AG04449 (cell line): ENCODE measurements around the gene PFN4.
A peak's percentile ranks its signal among the peaks of the same experiment; 100 is the strongest.

Source experiments
- CTCF ChIA-PET: fragments of 350-600 bp; formaldehyde crosslinking; extraction: SDS; loops from one replicate; lab custom pipeline; 2021; ENCODE audit warnings: antibody characterized with exemption; lab: Yijun Ruan, JAX
- POLR2A ChIA-PET: fragments of 400-600, 350-600 bp; formaldehyde crosslinking; extraction: SDS; loops from one replicate; lab custom pipeline; 2020; ENCODE audit warnings: antibody characterized with exemption, inconsistent platforms; lab: Yijun Ruan, JAX
- DNase-seq: peaks from one replicate; pipeline ENCODE4 v3.0.0-alpha.2; 2010; ENCODE audit warnings: low read depth, low spot score
- H3K4me3 ChIP-seq: 2 replicates; pipeline ENCODE4 v1.5.1; 2011; ENCODE audit warnings: low read depth, mild to moderate bottlenecking, control low read depth, low read length
- CTCF ChIP-seq: IDR thresholded peaks from one replicate; pipeline ENCODE4 v1.5.1; 2011; ENCODE audit warnings: mild to moderate bottlenecking, moderate library complexity, low read length, control low read depth, inconsistent platforms; ENCODE audit not compliant: insufficient read depth; ENCODE audit errors: missing control alignments

The PFN4 gene

GRCh38 chr2:24077535-24077877 lies 45.6 kb downstream of the PFN4 start:
- ChIA-PET CTCF (interaction anchor here (1.3 to 2.4 kb wide), 2 partner anchors 152 to 253 kb away, joined by 4 to 12 read pairs; partner anchors contain the start of gene ATAD2B), POLR2A (interaction anchor here (0.6 to 1.8 kb wide), 3 partner anchors 30 to 307 kb away, joined by 3 to 7 read pairs (median 5); partner anchors contain the start of gene WDCP)
- TF ChIP-seq CTCF, result no peak
- H3K4me3 ChIP-seq, result peak overlapping the region; percentile 97
- DNase-seq, result no peak

GRCh38 chr2:24076849-24077534 lies 46.1 kb downstream of the PFN4 start:
- no peak for TF ChIP-seq CTCF
- no peak for DNase-seq
- POLR2A ChIA-PET, result interaction anchor here (0.6 to 1.8 kb wide), 8 partner anchors 8 to 308 kb away, joined by 3 to 11 read pairs (median 6); partner anchors contain the start of genes ATAD2B, TP53I3 and WDCP
- CTCF ChIA-PET, result interaction anchor here (1.3 to 2.4 kb wide), 3 partner anchors 8 to 252 kb away, joined by 4 to 12 read pairs (median 8); partner anchors contain the start of genes ATAD2B and TP53I3
- H3K4me3 ChIP-seq, result peak overlapping the region; percentile 97

GRCh38 chr2:24075915-24076848 lies 47.0 kb downstream of the PFN4 start, which contains the start of gene SF3B6:
TSS of gene SF3B6 (minus strand) at chr2:24076326. CDS start at chr2:24076229, 97 bp downstream.
- peak within 1 kb of the TSS; percentile 97 for H3K4me3 ChIP-seq
- ChIA-PET POLR2A (interaction anchor here (0.7 to 1.8 kb wide), 6 partner anchors 9 to 149 kb away, joined by 3 to 11 read pairs (median 8); partner anchors contain the start of genes ATAD2B, TP53I3 and WDCP), CTCF (interaction anchor here (1.2 to 2.2 kb wide), 3 partner anchors 8 to 251 kb away, joined by 4 to 8 read pairs (median 8); partner anchors contain the start of genes ATAD2B and TP53I3)
- DNase-seq, result peak; percentile 88
- TF ChIP-seq CTCF, result no peak

GRCh38 chr2:24075259-24075658 lies 47.9 kb downstream of the PFN4 start:
- no peak for DNase-seq
- TF ChIP-seq CTCF, result no peak
- CTCF ChIA-PET, result interaction anchor here (2.2 kb wide), 1 partner anchor 9 kb away, joined by 8 read pairs; the partner anchor contains the start of gene TP53I3
- POLR2A ChIA-PET, result no interaction called here
- H3K4me3 ChIP-seq, result peak overlapping the region; percentile 97

- POLR2A ChIA-PET, result no interaction called here
- CTCF ChIA-PET, result interaction anchor here (0.8 to 2.3 kb wide), 5 partner anchors 10 to 249 kb away, joined by 3 to 12 read pairs (median 6); partner anchors contain the start of gene ATAD2B
- no peak overlapping the region for H3K4me3 ChIP-seq
- TF ChIP-seq CTCF, result no peak
- DNase-seq, result no peak
These were observed 49.3 kb downstream of the PFN4 start for GRCh38 chr2:24073816-24074215.
